Panc1 (cell line): ENCODE measurements around the gene LRFN3.
A peak's percentile ranks its signal among the peaks of the same experiment; 100 is the strongest.

ENCODE experiments used
- CTCF ChIP-seq: fragments of 450-650 bp; IDR thresholded peaks from 2 replicates; pipeline ENCODE4 v1.5.1; 2017; ENCODE audit warnings: mild to moderate bottlenecking
- POLR2AphosphoS5 ChIP-seq: IDR thresholded peaks from 2 replicates; pipeline ENCODE4 v1.6.1; 2012; ENCODE audit warnings: mild to moderate bottlenecking, low read depth, low read length, moderate library complexity
- REST ChIP-seq, 2 experiments: IDR thresholded peaks; 2 replicates each; pipeline ENCODE4 v1.6.1; 2011 to 2012; ENCODE audit warnings: low read depth in 2 of 2, control low read depth in 1 of 2, low read length in 1 of 2, mild to moderate bottlenecking in 1 of 2, moderate library complexity in 1 of 2; ENCODE audit not compliant: insufficient read depth in 1 of 2

- TF ChIP-seq POLR2AphosphoS5, result no peak
- no peak for TF ChIP-seq CTCF
- peak; percentile 99 to 100 for TF ChIP-seq REST (IDR thresholded peaks at IDR 0.05; ENCODE audit: insufficient read depth in 1 of 2, low read depth in 2 of 2, low read length in 1 of 2)
Measured at GRCh38 chr19:35963514-35963913, 27.3 kb downstream of the LRFN3 start.
